Measurements from ENCODE around the gene CYP46A1. TPM values are rescaled to one million over a fixed set of nuclear protein-coding genes. Genes with fewer than 3 reads are reported as not detected.
"Not testable (repeated sequence)": the region's sequence is repeated elsewhere in the genome, so short reads cannot be mapped to it uniquely, and the experiment has no call there.

Gene CYP46A1
- 3.4 TPM for polyA plus RNA-seq (ENCODE audit: insufficient read length)
- long read RNA-seq, donor 1, result 0 reads
- long read RNA-seq, donor 2, partial matches to known transcripts, result 0 of 1 reads
- long read RNA-seq, donor 2, other reads (novel, unspliced or antisense), result 0 of 1 reads
- long read RNA-seq, donor 3, result 0 reads
- long read RNA-seq, donor 4, result 0 reads
- long read RNA-seq, donor 5, result 0 reads
- long read RNA-seq, donor 6, partial matches to known transcripts, result 5 of 5 reads
- long read RNA-seq, donor 6, other reads (novel, unspliced or antisense), result 0 of 5 reads
- long read RNA-seq, donor 7, result 0 reads
- long read RNA-seq, donor 8, result 0 reads

- peak; percentile 98 for DNase-seq
Observed at GRCh38 chr14:99683619-99684409, at the start of gene CYP46A1. TSS of gene CYP46A1 (plus strand) at chr14:99684298. CDS start at chr14:99684418, 120 bp downstream.

- no peak for DNase-seq
Observed at GRCh38 chr14:99634443-99634842, 49.7 kb upstream of the CYP46A1 start.

- DNase-seq, result no peak
Observed at GRCh38 chr14:99635116-99635515, 49.0 kb upstream of the CYP46A1 start.

GRCh38 chr14:99636487-99636886 is 47.6 kb upstream of the CYP46A1 start:
- DNase-seq, result no peak

- DNase-seq, result no peak
Observed at GRCh38 chr14:99637624-99638023, 46.5 kb upstream of the CYP46A1 start.

GRCh38 chr14:99642771-99643170 is 41.3 kb upstream of the CYP46A1 start:
- DNase-seq, result not testable (repeated sequence)

- DNase-seq, result no peak
Observed at GRCh38 chr14:99643343-99643742, 40.8 kb upstream of the CYP46A1 start.

- no peak for DNase-seq
Observed at GRCh38 chr14:99644035-99644587, 40.0 kb upstream of the CYP46A1 start.

- no peak for DNase-seq
Observed at GRCh38 chr14:99644723-99645544, 39.2 kb upstream of the CYP46A1 start, which contains the start of gene HHIPL1. TSS of gene HHIPL1 (plus strand) at chr14:99645129. CDS start at chr14:99645208, 79 bp downstream.

GRCh38 chr14:99645545-99646505 is 38.3 kb upstream of the CYP46A1 start:
- DNase-seq, result no peak

GRCh38 chr14:99647411-99647810 is 36.7 kb upstream of the CYP46A1 start:
- no peak for DNase-seq

- no peak for DNase-seq
Observed at GRCh38 chr14:99648027-99648784, 35.9 kb upstream of the CYP46A1 start.

GRCh38 chr14:99649219-99649618 is 34.9 kb upstream of the CYP46A1 start:
- DNase-seq, result no peak

GRCh38 chr14:99649643-99650042 is 34.5 kb upstream of the CYP46A1 start:
- no peak for DNase-seq

GRCh38 chr14:99650189-99650588 is 33.9 kb upstream of the CYP46A1 start:
- no peak for DNase-seq

- no peak for DNase-seq
Observed at GRCh38 chr14:99651953-99652746, 31.9 kb upstream of the CYP46A1 start.

- no peak for DNase-seq
Observed at GRCh38 chr14:99654235-99654985, 29.7 kb upstream of the CYP46A1 start.

GRCh38 chr14:99655521-99655920 is 28.6 kb upstream of the CYP46A1 start:
- no peak for DNase-seq
